ENCODE results near the gene RABGAP1L.
"Not testable (repeated sequence)": the region's sequence is repeated elsewhere in the genome, so short reads cannot be mapped to it uniquely, and the experiment has no call there.

- not testable (repeated sequence) for TF ChIP-seq AFF4 (CRISPR knock-in tag; IDR thresholded peaks at IDR 0.05; ENCODE audit: borderline replicate concordance); ESRRA (CRISPR knock-in tag; IDR thresholded peaks at IDR 0.05; ENCODE audit: borderline replicate concordance); MAX (CRISPR knock-in tag; IDR thresholded peaks at IDR 0.05)
Measured at GRCh38 chr1:174127176-174127575, 32.1 kb upstream of the RABGAP1L start.
